Psoas muscle (tissue), 8 donors: ENCODE data around the gene AMDHD1. TPM values are rescaled to one million over a fixed set of nuclear protein-coding genes. Genes with fewer than 3 reads are reported as not detected.

Experiments used
- ATAC-seq, 4 donors: fragments of 200-7000 bp; cut with Tn5 transposase; one replicate each; pipeline ENCODE4 v1.9.1; 2020; ENCODE audit warnings: moderate library complexity in 3 of 4, mild to moderate bottlenecking in 2 of 4
- DNase-seq, 2 donors: peaks; one replicate each; pipeline ENCODE4 v3.0.0-alpha.2; 2020
- H3K27ac ChIP-seq: fragments of 200-600 bp; one replicate; pipeline ENCODE4 v1.8.0; 2022
- H3K27me3 ChIP-seq, 3 donors: fragments of 200-600 bp in 1 of 3; one replicate each; pipeline versions ENCODE4 v1.6.1 to v1.8.0; 2013 to 2022; ENCODE audit warnings: low read length in 2 of 3, mild to moderate bottlenecking in 2 of 3, moderate library complexity in 1 of 3; ENCODE audit not compliant: insufficient read depth in 3 of 3
- H3K36me3 ChIP-seq, 2 donors: fragments of 200-600 bp in 1 of 2; one replicate each; pipeline versions ENCODE4 v1.6.1 to v1.8.0; 2013 to 2022; ENCODE audit warnings: low read depth in 1 of 2, mild to moderate bottlenecking in 1 of 2, moderate library complexity in 1 of 2; ENCODE audit not compliant: insufficient read depth in 1 of 2
- H3K4me1 ChIP-seq: fragments of 200-600 bp; one replicate; pipeline ENCODE4 v1.8.0; 2022
- H3K4me3 ChIP-seq: fragments of 200-600 bp; one replicate; pipeline ENCODE4 v1.8.0; 2022; ENCODE audit warnings: mild to moderate bottlenecking
- H3K9me3 ChIP-seq: fragments of 200-600 bp; one replicate; pipeline ENCODE4 v1.8.0; 2022
- WGBS, 3 donors: extraction: QIAGEN DNeasy Blood & Tissue Kit; methylation state at CpG; one replicate each; pipeline versions ENCODE4 v1.1.6 to v1.1.7; 2013; 5-methylcytosine and 5-hydroxymethylcytosine counted together
- intact Hi-C, 2 donors: fragments of 100-400 bp; cut with DNase I; formaldehyde crosslinking; loops; one replicate each; pipeline versions ENCODE4 v1.11.0 to v1.14.2; 2022
- polyA plus RNA-seq, 3 donors: library from polyadenylated mRNA; stranded (reverse); fragments of 200-250 nt; gene quantifications; one replicate each; pipeline ENCODE4 v1.2.3, GENCODE V29; 2013
- total RNA-seq, 4 donors: library from RNA; stranded (reverse); fragmentation: NEBNext Ultra II Directional in 2 of 4; extraction: Animal tissue kit (Norgen Biotek cat#: 25700) in 2 of 4; gene quantifications; one replicate each; pipeline versions ENCODE4 v1.2.1 to v1.2.4, GENCODE V29; 2021 to 2023
- TF ChIP-seq, protein P1 (sequence below): fragments of 200-600 bp; IDR thresholded peaks from one replicate; pipeline ENCODE4 v1.8.0; 2022; ENCODE audit warnings: antibody characterized with exemption
- donor health status: healthy with polysubstance abuse.
- donor health status: DM: no; HTN: no; CAD: no; lungs with moderate emphysema.
- donor health status: Bipolar disorder and iron deficiency.
- donor health status: healthy.
- donor health status: DM: yes; HTN: yes; CAD: no.
- donor health status: DM: no; HTN: no; CAD: no.
- donor health status: DM: no; HTN: no; CAD: no.
- donor health status: DM: yes; HTN: yes; CAD: no.

AMDHD1 gene
- total and polyA plus RNA-seq, 7 donors: 0.18 to 1.1 (median 0.45) TPM

DNA sequence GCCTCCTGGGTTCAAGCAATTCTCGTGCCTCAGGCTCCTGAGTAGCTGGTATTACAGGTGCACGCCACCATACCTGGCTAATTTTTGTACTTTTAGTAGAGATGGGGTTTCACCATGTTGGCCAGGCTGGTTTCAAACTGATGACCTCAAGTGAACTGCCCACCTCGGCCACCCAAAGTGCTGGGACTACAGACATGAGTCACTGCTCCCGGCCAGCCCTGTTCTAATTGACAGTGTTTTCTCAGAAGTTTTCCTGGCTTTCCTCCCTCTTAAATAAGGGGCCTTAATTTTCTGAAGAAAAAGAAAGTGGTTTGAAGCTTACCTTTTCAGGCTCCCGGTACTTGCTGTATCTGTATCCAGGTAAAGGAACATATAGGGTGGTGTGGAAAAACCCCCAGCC lies 51.3 kb downstream of the AMDHD1 start:
- TF ChIP-seq, protein P1, sequence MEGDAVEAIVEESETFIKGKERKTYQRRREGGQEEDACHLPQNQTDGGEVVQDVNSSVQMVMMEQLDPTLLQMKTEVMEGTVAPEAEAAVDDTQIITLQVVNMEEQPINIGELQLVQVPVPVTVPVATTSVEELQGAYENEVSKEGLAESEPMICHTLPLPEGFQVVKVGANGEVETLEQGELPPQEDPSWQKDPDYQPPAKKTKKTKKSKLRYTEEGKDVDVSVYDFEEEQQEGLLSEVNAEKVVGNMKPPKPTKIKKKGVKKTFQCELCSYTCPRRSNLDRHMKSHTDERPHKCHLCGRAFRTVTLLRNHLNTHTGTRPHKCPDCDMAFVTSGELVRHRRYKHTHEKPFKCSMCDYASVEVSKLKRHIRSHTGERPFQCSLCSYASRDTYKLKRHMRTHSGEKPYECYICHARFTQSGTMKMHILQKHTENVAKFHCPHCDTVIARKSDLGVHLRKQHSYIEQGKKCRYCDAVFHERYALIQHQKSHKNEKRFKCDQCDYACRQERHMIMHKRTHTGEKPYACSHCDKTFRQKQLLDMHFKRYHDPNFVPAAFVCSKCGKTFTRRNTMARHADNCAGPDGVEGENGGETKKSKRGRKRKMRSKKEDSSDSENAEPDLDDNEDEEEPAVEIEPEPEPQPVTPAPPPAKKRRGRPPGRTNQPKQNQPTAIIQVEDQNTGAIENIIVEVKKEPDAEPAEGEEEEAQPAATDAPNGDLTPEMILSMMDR: no peak
- intact Hi-C loops: no loop called here
- Histone ChIP-seq H3K27me3 (no peaks in the 10 kb centered on the region), H3K4me1 (no peaks in the 10 kb centered on the region), H3K36me3 (no peaks in the 10 kb centered on the region), H3K27ac (no peak overlapping the region), H3K4me3 (no peak overlapping the region), H3K9me3 (no peaks in the 10 kb centered on the region)
- ATAC-seq (no peak), DNase-seq (no peak)
- 79 to 89% (median 79%) methylated on average over 5 of the region's 5 CpGs for WGBS, 3 donors

DNA sequence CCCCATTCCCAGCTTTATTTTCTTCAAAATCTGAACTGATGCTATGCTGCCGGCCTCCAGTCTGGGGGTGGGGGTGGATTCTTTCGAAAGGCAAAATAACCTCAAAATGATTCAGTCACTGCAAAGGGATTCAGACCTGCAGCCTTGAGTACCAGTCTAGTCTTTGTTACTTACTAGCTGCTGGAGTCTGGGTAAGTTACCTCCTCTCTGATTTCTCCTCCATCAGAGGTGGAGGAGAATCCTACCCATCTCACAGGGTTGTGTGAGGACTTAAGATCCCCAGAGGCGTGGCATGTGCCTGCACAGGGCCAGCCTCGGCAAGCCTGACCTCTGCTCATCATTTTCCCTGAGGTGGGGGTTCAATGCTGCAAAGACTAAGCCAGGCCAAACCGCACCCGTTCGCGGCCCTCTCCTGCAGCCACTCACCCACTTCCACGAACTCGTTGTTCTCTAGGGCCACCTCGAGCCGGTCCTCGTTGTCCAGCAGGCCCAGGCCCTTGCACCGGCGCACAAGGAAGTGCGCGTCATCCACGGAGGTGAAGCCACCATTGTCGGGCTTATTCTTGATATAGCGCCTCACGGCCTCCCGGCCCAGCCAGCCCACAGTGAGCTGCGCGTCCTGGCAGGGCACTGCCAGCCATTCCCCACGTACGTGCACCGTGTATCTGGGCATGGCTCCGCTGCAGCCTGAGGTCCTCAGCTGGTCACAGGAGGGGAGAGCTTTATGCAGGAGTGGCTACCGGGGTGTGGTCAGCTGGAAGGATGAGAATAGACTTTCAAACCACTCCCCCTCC lies 52.3 kb downstream of the AMDHD1 start:
- ATAC-seq (peak in 1 of 4 donors; percentile 27), DNase-seq (no peak)
- intact Hi-C loops: loop anchor here in 1 of 2 donors (5.0 kb wide), 1 partner anchor 78 kb away; no protein-coding TSS in a partner anchor
- Histone ChIP-seq H3K36me3 (peaks cover 0 to 8% of the 10 kb centered on the region in 2 donors), H3K4me3 (no peak overlapping the region), H3K9me3 (no peaks in the 10 kb centered on the region), H3K27me3 (no peaks in the 10 kb centered on the region), H3K27ac (no peak overlapping the region), H3K4me1 (no peaks in the 10 kb centered on the region)
- WGBS, 3 donors: 90 to 94% (median 93%) methylated on average over 29 of the region's 29 CpGs
- TF ChIP-seq, protein P1: no peak

DNA sequence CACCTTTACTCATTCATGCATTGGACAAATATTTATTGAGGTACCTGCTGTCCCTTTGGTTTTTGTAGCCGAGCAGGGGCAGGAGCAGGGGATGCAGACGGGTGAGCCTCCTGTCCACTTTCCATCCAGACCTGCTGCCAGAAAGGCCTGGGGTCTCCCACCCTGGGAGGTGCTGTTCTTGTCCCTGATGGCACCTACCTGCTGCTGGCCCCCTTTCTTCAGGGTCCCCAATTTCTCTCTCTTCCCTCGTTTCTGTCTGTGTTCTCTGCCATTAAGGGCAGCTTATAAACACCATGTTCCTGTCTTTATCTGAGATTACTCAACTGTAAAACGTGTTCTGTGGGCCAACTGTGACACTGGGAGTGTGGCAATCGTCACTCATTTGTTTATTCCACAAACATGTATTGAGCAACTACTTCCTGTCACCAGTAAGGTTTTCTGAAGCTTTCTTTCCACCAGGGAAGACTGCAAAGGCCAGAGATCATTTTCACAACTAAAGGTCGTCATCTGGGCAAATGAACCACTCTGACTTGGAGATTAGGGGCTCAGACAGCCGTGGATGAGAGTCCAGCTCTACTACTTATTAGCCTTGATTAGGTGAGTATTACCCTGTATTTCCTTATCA lies 53.0 kb downstream of the AMDHD1 start, which contains the start of gene HAL:
Gene HAL (minus strand): TSS at position 311 of the 625 bp plus-strand sequence. CDS start 434 bp downstream, outside the sequence.
- ATAC-seq (peak in 1 of 4 donors; percentile 58), DNase-seq (no peak)
- no peaks in the 10 kb centered on the region for H3K4me1 ChIP-seq
- no peak within 1 kb of the TSS for H3K27ac ChIP-seq
- peaks cover 2 to 15% of the 10 kb centered on the region in 2 donors for H3K36me3 ChIP-seq
- TF ChIP-seq, protein P1: no peak
- no peak within 1 kb of the TSS for H3K4me3 ChIP-seq
- no peaks in the 10 kb centered on the region for H3K9me3 ChIP-seq
- intact Hi-C loops: loop anchor here in 1 of 2 donors (5.0 kb wide), 1 partner anchor 79 kb away; no protein-coding TSS in a partner anchor
- WGBS, 3 donors: 57 to 76% (median 65%) methylated on average over 7 of the region's 7 CpGs
- no peaks in the 10 kb centered on the region for H3K27me3 ChIP-seq

DNA sequence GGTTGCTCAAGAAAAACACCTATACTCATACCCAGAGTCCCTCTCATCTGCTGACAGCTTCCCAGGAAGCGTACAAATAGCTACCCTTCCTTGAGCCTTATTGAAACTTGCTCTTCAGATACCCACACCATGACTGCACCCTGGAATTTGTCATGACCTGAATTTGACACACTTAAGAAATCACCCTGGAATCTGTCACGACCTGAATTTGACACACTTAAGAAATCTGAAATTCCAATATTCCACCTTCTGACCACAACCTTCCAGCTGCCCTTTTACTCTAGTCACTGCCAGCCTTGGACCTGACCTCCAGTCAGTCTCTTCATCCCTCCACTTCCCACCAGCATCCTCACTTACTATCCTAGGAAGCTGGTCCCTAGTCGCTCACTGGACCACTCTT lies 54.1 kb downstream of the AMDHD1 start:
- peaks cover 2 to 27% of the 10 kb centered on the region in 2 donors for H3K36me3 ChIP-seq
- TF ChIP-seq, protein P1: no peak
- H3K4me1 ChIP-seq: no peaks in the 10 kb centered on the region
- no peaks in the 10 kb centered on the region for H3K27me3 ChIP-seq
- 71 to 78% (median 74%) methylated on average over 3 of the region's 3 CpGs for WGBS, 3 donors
- intact Hi-C loops: loop anchor here in 1 of 2 donors (5.0 kb wide), 1 partner anchor 80 kb away; no protein-coding TSS in a partner anchor
- no peak for DNase-seq
- no peak overlapping the region for H3K4me3 ChIP-seq
- ATAC-seq: no peak
- no peaks in the 10 kb centered on the region for H3K9me3 ChIP-seq
- no peak overlapping the region for H3K27ac ChIP-seq
